Osteocyte (in vitro differentiated cells): ENCODE measurements around the gene LGALS14. TPM values are rescaled to one million over a fixed set of nuclear protein-coding genes. Genes with fewer than 3 reads are reported as not detected.

Source experiments
- DNase-seq: peaks from one replicate; pipeline ENCODE4 v3.0.0; 2021; ENCODE audit warnings: mixed read lengths; ENCODE audit not compliant: unreplicated experiment; ENCODE audit errors: extremely low spot score
- H3K27ac Mint-ChIP-seq: one replicate; pipeline ENCODE4 v1.8.0; 2021; ENCODE audit warnings: mild to moderate bottlenecking, mixed read lengths; ENCODE audit not compliant: unreplicated experiment
- H3K27me3 Mint-ChIP-seq: one replicate; pipeline ENCODE4 v1.8.0; 2021; ENCODE audit warnings: mixed read lengths; ENCODE audit not compliant: unreplicated experiment
- H3K36me3 Mint-ChIP-seq: one replicate; pipeline ENCODE4 v1.8.0; 2021; ENCODE audit warnings: mixed read lengths; ENCODE audit not compliant: unreplicated experiment
- H3K4me1 Mint-ChIP-seq: one replicate; pipeline ENCODE4 v1.8.0; 2021; ENCODE audit warnings: mixed read lengths; ENCODE audit not compliant: unreplicated experiment
- H3K4me3 Mint-ChIP-seq: one replicate; pipeline ENCODE4 v1.8.0; 2021; ENCODE audit warnings: mild to moderate bottlenecking, moderate library complexity, mixed read lengths; ENCODE audit not compliant: unreplicated experiment
- H3K9me3 Mint-ChIP-seq: one replicate; pipeline ENCODE4 v1.8.0; 2021; ENCODE audit warnings: mixed read lengths; ENCODE audit not compliant: unreplicated experiment
- total RNA-seq: library from RNA; stranded (reverse); gene quantifications from 2 replicates; pipeline ENCODE4 v1.2.1, GENCODE V29; 2021
- TF ChIP-seq, protein P1 (sequence below): fragments of 200-600 bp; sonication (generic); IDR thresholded peaks from 2 replicates; pipeline ENCODE4 v1.5.0; 2021; ENCODE audit warnings: antibody characterized with exemption, mild to moderate bottlenecking, moderate library complexity

LGALS14 gene
- total RNA-seq, 1 donor from 2014 or later = not detected

- H3K36me3 Mint-ChIP-seq = no peaks in the 10 kb centered on the region
- peaks cover 21% of the 10 kb centered on the region for H3K27me3 Mint-ChIP-seq
- H3K4me1 Mint-ChIP-seq = no peaks in the 10 kb centered on the region
- H3K4me3 Mint-ChIP-seq = no peak overlapping the region
- H3K27ac Mint-ChIP-seq = no peak overlapping the region
- TF ChIP-seq, protein P1, sequence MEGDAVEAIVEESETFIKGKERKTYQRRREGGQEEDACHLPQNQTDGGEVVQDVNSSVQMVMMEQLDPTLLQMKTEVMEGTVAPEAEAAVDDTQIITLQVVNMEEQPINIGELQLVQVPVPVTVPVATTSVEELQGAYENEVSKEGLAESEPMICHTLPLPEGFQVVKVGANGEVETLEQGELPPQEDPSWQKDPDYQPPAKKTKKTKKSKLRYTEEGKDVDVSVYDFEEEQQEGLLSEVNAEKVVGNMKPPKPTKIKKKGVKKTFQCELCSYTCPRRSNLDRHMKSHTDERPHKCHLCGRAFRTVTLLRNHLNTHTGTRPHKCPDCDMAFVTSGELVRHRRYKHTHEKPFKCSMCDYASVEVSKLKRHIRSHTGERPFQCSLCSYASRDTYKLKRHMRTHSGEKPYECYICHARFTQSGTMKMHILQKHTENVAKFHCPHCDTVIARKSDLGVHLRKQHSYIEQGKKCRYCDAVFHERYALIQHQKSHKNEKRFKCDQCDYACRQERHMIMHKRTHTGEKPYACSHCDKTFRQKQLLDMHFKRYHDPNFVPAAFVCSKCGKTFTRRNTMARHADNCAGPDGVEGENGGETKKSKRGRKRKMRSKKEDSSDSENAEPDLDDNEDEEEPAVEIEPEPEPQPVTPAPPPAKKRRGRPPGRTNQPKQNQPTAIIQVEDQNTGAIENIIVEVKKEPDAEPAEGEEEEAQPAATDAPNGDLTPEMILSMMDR = no peak
- H3K9me3 Mint-ChIP-seq = no peaks in the 10 kb centered on the region
- DNase-seq = no peak
Observed at GRCh38 chr19:39677961-39678889, 26.1 kb upstream of the LGALS14 start.

DNA sequence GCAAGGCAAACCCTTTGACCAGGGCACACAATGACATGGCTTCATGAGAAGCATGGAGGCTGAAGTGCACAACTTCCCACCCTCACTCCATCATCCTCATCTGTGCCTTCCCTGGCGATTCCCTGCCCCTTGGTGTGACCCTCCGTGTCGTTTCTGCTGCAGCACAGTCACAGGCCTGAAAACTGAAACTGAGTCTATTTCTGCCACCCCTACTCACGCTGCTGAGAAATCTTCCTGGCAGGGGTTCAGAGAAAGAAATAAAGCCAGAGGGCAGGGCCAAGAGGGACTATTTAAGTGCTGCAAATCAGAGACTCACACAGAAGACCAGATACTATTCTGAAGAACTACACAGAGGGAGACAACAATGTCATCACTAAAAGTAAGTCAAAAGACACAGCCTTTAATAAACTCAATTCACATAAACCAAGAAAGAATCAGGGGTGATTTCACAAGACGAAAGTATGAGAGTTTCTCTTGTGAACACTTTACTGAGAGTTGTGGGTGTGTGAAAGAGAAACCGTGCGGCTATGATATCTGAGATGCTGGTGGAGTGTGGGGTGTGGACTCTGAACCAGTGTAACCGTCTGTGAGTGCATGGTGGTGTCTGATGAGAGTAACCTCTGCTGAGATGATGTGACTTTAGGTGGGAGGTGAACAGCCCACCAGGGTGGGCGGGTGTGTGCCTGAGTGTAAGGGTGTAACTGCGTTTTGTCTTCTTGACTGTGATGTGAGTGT is 25.1 kb upstream of the LGALS14 start:
- peaks cover 14% of the 10 kb centered on the region for H3K27me3 Mint-ChIP-seq
- no peaks in the 10 kb centered on the region for H3K4me1 Mint-ChIP-seq
- TF ChIP-seq, protein P1 = no peak
- H3K4me3 Mint-ChIP-seq = no peak overlapping the region
- H3K36me3 Mint-ChIP-seq = no peaks in the 10 kb centered on the region
- DNase-seq = no peak
- H3K27ac Mint-ChIP-seq = no peak overlapping the region
- no peaks in the 10 kb centered on the region for H3K9me3 Mint-ChIP-seq

DNA sequence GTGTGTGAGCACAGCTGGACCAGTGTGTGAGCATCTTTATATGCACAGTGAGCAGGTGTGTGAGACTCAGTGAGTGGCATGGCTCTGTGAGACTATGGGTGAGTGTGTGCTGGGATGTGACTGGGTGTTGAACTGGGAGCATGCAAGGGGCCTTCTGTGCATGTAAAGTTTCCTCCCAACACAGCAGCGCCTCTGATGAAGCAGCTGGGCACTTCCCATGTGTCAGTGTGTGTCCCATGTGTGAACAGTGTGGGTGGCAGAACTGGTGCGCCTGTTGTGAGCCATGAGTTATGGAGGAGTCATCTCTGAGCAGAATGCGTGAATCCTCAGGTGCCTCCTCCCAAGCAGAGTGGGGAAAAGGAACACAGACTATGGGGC is 24.5 kb upstream of the LGALS14 start:
- H3K9me3 Mint-ChIP-seq = no peaks in the 10 kb centered on the region
- peaks cover 14% of the 10 kb centered on the region for H3K27me3 Mint-ChIP-seq
- H3K4me1 Mint-ChIP-seq = no peaks in the 10 kb centered on the region
- H3K27ac Mint-ChIP-seq = no peak overlapping the region
- TF ChIP-seq, protein P1 = no peak
- no peak overlapping the region for H3K4me3 Mint-ChIP-seq
- DNase-seq = no peak
- H3K36me3 Mint-ChIP-seq = no peaks in the 10 kb centered on the region

DNA sequence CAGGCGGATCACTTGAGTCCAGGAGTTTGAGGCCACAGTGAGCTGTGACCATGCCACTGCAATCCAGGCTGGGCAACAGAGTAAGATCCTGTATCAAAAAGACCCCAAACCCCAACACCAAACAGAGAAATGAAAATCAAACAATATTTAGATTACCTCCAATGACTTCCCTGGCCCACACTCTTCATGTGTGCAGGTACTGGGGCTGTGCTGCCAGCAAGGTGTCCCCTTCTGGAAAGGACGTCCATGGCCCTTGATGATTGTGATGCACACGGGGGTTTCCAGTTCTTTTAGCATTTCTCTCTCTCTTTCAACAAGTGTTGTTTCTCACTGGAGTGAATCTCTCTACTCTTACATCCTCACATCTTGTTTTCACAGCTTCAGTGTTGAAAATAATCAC is 23.7 kb upstream of the LGALS14 start:
- Mint-ChIP-seq H3K4me3 (no peak overlapping the region), H3K27me3 (peaks cover 8% of the 10 kb centered on the region), H3K36me3 (no peaks in the 10 kb centered on the region), H3K4me1 (no peaks in the 10 kb centered on the region), H3K9me3 (no peaks in the 10 kb centered on the region), H3K27ac (no peak overlapping the region)
- TF ChIP-seq, protein P1 = no peak
- no peak for DNase-seq

DNA sequence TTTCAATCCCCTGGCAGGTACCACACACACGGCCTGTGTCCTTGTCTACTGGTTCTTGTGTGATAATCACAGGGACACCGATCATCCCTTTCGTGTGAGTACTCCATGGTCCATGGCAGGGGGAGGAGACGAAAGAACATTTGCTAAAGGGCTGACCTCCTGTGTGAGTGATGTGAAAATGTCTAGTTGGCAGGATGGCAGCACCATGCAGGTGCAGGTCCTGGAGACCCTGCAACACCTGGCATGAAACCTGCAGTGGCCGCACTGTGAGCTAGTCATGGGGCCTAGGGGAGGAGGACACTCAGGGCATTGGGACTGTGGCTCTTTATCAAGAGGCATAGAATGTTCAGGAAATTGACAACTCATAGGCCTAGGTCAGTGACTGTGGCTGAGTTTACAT is 22.9 kb upstream of the LGALS14 start:
- Mint-ChIP-seq H3K9me3 (no peaks in the 10 kb centered on the region), H3K36me3 (no peaks in the 10 kb centered on the region), H3K4me3 (no peak overlapping the region), H3K27ac (no peak overlapping the region), H3K27me3 (peaks cover 3% of the 10 kb centered on the region), H3K4me1 (no peaks in the 10 kb centered on the region)
- no peak for DNase-seq
- TF ChIP-seq, protein P1 = no peak
